Thyroid gland (tissue), 4 donors: Measurements from ENCODE around the gene NCAN. TPM values are rescaled to one million over a fixed set of nuclear protein-coding genes. Genes with fewer than 3 reads are reported as not detected.
"Not testable (repeated sequence)": the region's sequence is repeated elsewhere in the genome, so short reads cannot be mapped to it uniquely, and the experiment has no call there.

ENCODE experiments used
- DNase-seq, 2 donors: peaks; one replicate each; pipeline ENCODE4 v3.0.0-alpha.2; 2019
- H3K27ac ChIP-seq, 3 donors: fragments of 200-600 bp; sonication (generic); 1 replicate in 2 of 3; 2 replicates in 1 of 3; pipeline ENCODE4 v1.5.1; 2016 to 2019; ENCODE audit warnings: mild to moderate bottlenecking in 1 of 3, moderate library complexity in 1 of 3
- H3K27me3 ChIP-seq: fragments of 200-600 bp; sonication (generic); one replicate; pipeline ENCODE4 v1.5.1; 2019
- H3K36me3 ChIP-seq, 2 donors: fragments of 200-600 bp; sonication (generic); one replicate each; pipeline ENCODE4 v1.5.1; 2016 to 2019
- H3K4me1 ChIP-seq, 2 donors: fragments of 200-600 bp; sonication (generic); one replicate each; pipeline ENCODE4 v1.5.1; 2017 to 2019
- H3K4me3 ChIP-seq, 3 donors: fragments of 200-600 bp; sonication (generic); replicated peaks in 1 of 3; 1 replicate in 2 of 3; 2 replicates in 1 of 3; pipeline ENCODE4 v1.5.1; 2016; ENCODE audit warnings: mild to moderate bottlenecking in 1 of 3
- H3K9me3 ChIP-seq: fragments of 200-600 bp; sonication (generic); one replicate; pipeline ENCODE4 v1.5.1; 2017
- CTCF ChIP-seq, 6 experiments: fragments of 200-600 bp in 3 of 6; fragments of 450-650 bp in 3 of 6; sonication (generic) in 3 of 6; IDR thresholded peaks; one replicate each; pipeline ENCODE4 v1.5.1; 2016 to 2019; ENCODE audit warnings: antibody characterized with exemption in 6 of 6, mild to moderate bottlenecking in 2 of 6, inconsistent platforms in 1 of 6, moderate library complexity in 1 of 6
- POLR2A ChIP-seq, 2 donors: fragments of 450-650 bp; IDR thresholded peaks; one replicate each; pipeline ENCODE4 v1.6.1; 2017; ENCODE audit warnings: antibody characterized with exemption in 2 of 2, mild to moderate bottlenecking in 2 of 2, moderate library complexity in 1 of 2
- WGBS, 2 donors: methylation state at CpG; one replicate each; pipeline ENCODE4 v1.1.5; 2017; 5-methylcytosine and 5-hydroxymethylcytosine counted together
- intact Hi-C: fragments of 100-400 bp; cut with DNase I; formaldehyde crosslinking; loops from one replicate; pipeline ENCODE4 v1.15.1; 2023
- total RNA-seq, 4 donors: library from RNA; depleted of rRNA; stranded (reverse); fragments of >200 nt; gene quantifications; one replicate each; pipeline ENCODE4 v1.2.3, GENCODE V29; 2016

The NCAN gene
- total RNA-seq, 4 donors from 2014 or later = 0.44 TPM; not detected in 3

- H3K4me3 ChIP-seq = no peak overlapping the region
- no peaks in the 10 kb centered on the region for H3K4me1 ChIP-seq
- no peak overlapping the region for H3K27ac ChIP-seq
- intact Hi-C loops = no loop called here
- no peaks in the 10 kb centered on the region for H3K27me3 ChIP-seq
- no peaks in the 10 kb centered on the region for H3K36me3 ChIP-seq
- no peak for DNase-seq
- peaks cover 3% of the 10 kb centered on the region for H3K9me3 ChIP-seq
- TF ChIP-seq POLR2A (IDR thresholded peaks at IDR 0.05) (no peak), CTCF (IDR thresholded peaks at IDR 0.05) (no peak)
These were observed 24.4 kb downstream of the NCAN start for GRCh38 chr19:19236173-19236572.

GRCh38 chr19:19238126-19238894 is 26.6 kb downstream of the NCAN start:
- Histone ChIP-seq H3K9me3 (peaks cover 3% of the 10 kb centered on the region), H3K27me3 (no peaks in the 10 kb centered on the region), H3K4me3 (no peak overlapping the region), H3K4me1 (no peaks in the 10 kb centered on the region), H3K27ac (no peak overlapping the region), H3K36me3 (no peaks in the 10 kb centered on the region)
- DNase-seq = no peak
- TF ChIP-seq CTCF (IDR thresholded peaks at IDR 0.05) = no peak
- no peak for TF ChIP-seq POLR2A (IDR thresholded peaks at IDR 0.05)
- 78 to 85% methylated on average over 17 to 18 of the region's 18 CpGs for WGBS, 2 donors
- intact Hi-C loops = no loop called here

GRCh38 chr19:19239675-19240074 is 27.9 kb downstream of the NCAN start:
- DNase-seq = no peak
- H3K9me3 ChIP-seq = no peaks in the 10 kb centered on the region
- TF ChIP-seq CTCF (IDR thresholded peaks at IDR 0.05) = no peak
- no peak for TF ChIP-seq POLR2A (IDR thresholded peaks at IDR 0.05)
- no peaks in the 10 kb centered on the region for H3K4me1 ChIP-seq
- no peaks in the 10 kb centered on the region for H3K36me3 ChIP-seq
- intact Hi-C loops = no loop called here
- H3K4me3 ChIP-seq = no peak overlapping the region
- H3K27ac ChIP-seq = no peak overlapping the region
- H3K27me3 ChIP-seq = no peaks in the 10 kb centered on the region

GRCh38 chr19:19240476-19240875 is 28.7 kb downstream of the NCAN start:
- intact Hi-C loops = no loop called here
- WGBS, 2 donors = 75 to 76% methylated on average over 6 to 9 of the region's 9 CpGs
- Histone ChIP-seq H3K4me1 (no peaks in the 10 kb centered on the region), H3K27me3 (no peaks in the 10 kb centered on the region), H3K27ac (no peak overlapping the region), H3K36me3 (no peaks in the 10 kb centered on the region), H3K9me3 (no peaks in the 10 kb centered on the region), H3K4me3 (no peak overlapping the region)
- DNase-seq = no peak
- TF ChIP-seq POLR2A (IDR thresholded peaks at IDR 0.05) = no peak
- no peak for TF ChIP-seq CTCF (IDR thresholded peaks at IDR 0.05)

GRCh38 chr19:19250196-19250801 is 38.5 kb downstream of the NCAN start:
- H3K4me1 ChIP-seq = no peaks in the 10 kb centered on the region
- H3K27me3 ChIP-seq = no peaks in the 10 kb centered on the region
- intact Hi-C loops = no loop called here
- H3K9me3 ChIP-seq = no peaks in the 10 kb centered on the region
- DNase-seq = no peak
- TF ChIP-seq CTCF (IDR thresholded peaks at IDR 0.05) (no peak), POLR2A (IDR thresholded peaks at IDR 0.05) (no peak)
- H3K27ac ChIP-seq = no peak overlapping the region
- WGBS, 2 donors = 54 to 57% methylated on average over 5 of the region's 5 CpGs
- no peaks in the 10 kb centered on the region for H3K36me3 ChIP-seq
- H3K4me3 ChIP-seq = no peak overlapping the region

GRCh38 chr19:19253409-19253808 is 41.7 kb downstream of the NCAN start:
- H3K9me3 ChIP-seq, H3K4me3 ChIP-seq, H3K27ac ChIP-seq, DNase-seq, H3K36me3 ChIP-seq, H3K27me3 ChIP-seq, intact Hi-C loops, H3K4me1 ChIP-seq: not testable (repeated sequence)
- whole genome bisulfite sequencing, 2 donors = 85 to 86% methylated on average over 6 of the region's 6 CpGs
